Measurements from ENCODE around the gene XRN1.

The XRN1 gene

GRCh38 chr3:142447852-142448823 lies at the start of gene XRN1:
Gene XRN1, minus strand, starts transcription at chr3:142448037. Its CDS starts 93 bp downstream, at chr3:142447944.
- H3K27ac ChIP-seq: peak within 1 kb of the TSS; percentile 79
- TF ChIP-seq CTCF (conservative IDR thresholded peaks at IDR 0.05): no peak
- peak; percentile 82 for TF ChIP-seq ZFX (IDR thresholded peaks at IDR 0.05)

- no peak overlapping the region for H3K27ac ChIP-seq
- TF ChIP-seq CTCF (conservative IDR thresholded peaks at IDR 0.05) (no peak), ZFX (IDR thresholded peaks at IDR 0.05) (no peak)
Measured at GRCh38 chr3:142495103-142495502, 47.3 kb upstream of the XRN1 start.

- TF ChIP-seq ZFX (IDR thresholded peaks at IDR 0.05) (no peak), CTCF (conservative IDR thresholded peaks at IDR 0.05) (no peak)
- no peak overlapping the region for H3K27ac ChIP-seq
Measured at GRCh38 chr3:142492184-142492583, 44.3 kb upstream of the XRN1 start.

- peak overlapping the region; percentile 92; the same call in 1 of the 2 replicates for H3K27ac ChIP-seq
- no peak; the same call in 1 of the 2 replicates for TF ChIP-seq CTCF (conservative IDR thresholded peaks at IDR 0.05)
- no peak for TF ChIP-seq ZFX (IDR thresholded peaks at IDR 0.05)
Measured at GRCh38 chr3:142489572-142490323, 41.9 kb upstream of the XRN1 start.

- TF ChIP-seq CTCF (conservative IDR thresholded peaks at IDR 0.05): no peak; the same call in 1 of the 2 replicates
- TF ChIP-seq ZFX (IDR thresholded peaks at IDR 0.05): no peak
- peak overlapping the region; percentile 78; the same call in 1 of the 2 replicates for H3K27ac ChIP-seq
Measured at GRCh38 chr3:142484912-142485435, 37.1 kb upstream of the XRN1 start.

GRCh38 chr3:142481196-142481595 lies 33.4 kb upstream of the XRN1 start:
- TF ChIP-seq ZFX (IDR thresholded peaks at IDR 0.05) (no peak), CTCF (conservative IDR thresholded peaks at IDR 0.05) (no peak)
- no peak overlapping the region for H3K27ac ChIP-seq
